Fibroblast of mammary gland (primary cell): ENCODE results near the gene SGTA.
"Not testable (repeated sequence)": the region's sequence is repeated elsewhere in the genome, so short reads cannot be mapped to it uniquely, and the experiment has no call there.

Source experiments
- DNase-seq: peaks from one replicate; pipeline ENCODE4 v3.0.0-alpha.2; 2010; ENCODE audit warnings: low read depth
- H3K4me3 ChIP-seq: 2 replicates; pipeline ENCODE4 v1.5.1; 2011; ENCODE audit warnings: low read depth, mild to moderate bottlenecking, low read length, moderate library complexity; ENCODE audit not compliant: control insufficient read depth
- CTCF ChIP-seq: conservative IDR thresholded peaks from 2 replicates; pipeline ENCODE4 v1.5.1; 2011; ENCODE audit warnings: low read depth, low read length, inconsistent platforms; ENCODE audit not compliant: control insufficient read depth, insufficient read depth

SGTA gene

GRCh38 chr19:2716275-2716650 is 66.8 kb downstream of the SGTA start:
- no peak for DNase-seq
- TF ChIP-seq CTCF = no peak
- no peak overlapping the region for H3K4me3 ChIP-seq

GRCh38 chr19:2715470-2716274 is 67.4 kb downstream of the SGTA start:
- no peak for DNase-seq
- TF ChIP-seq CTCF = no peak
- H3K4me3 ChIP-seq = no peak overlapping the region

- no peak for TF ChIP-seq CTCF
Observed at GRCh38 chr19:2714531-2715269, 68.4 kb downstream of the SGTA start.

GRCh38 chr19:2714102-2714501 is 69.0 kb downstream of the SGTA start:
- not testable (repeated sequence) for DNase-seq, H3K4me3 ChIP-seq

More at GRCh38 chr19:2714531-2715269, 68.4 kb downstream of the SGTA start:
- DNase-seq = no peak
- no peak overlapping the region for H3K4me3 ChIP-seq

GRCh38 chr19:2713170-2713569 is 69.9 kb downstream of the SGTA start:
- DNase-seq, H3K4me3 ChIP-seq: not testable (repeated sequence)

- no peak for TF ChIP-seq CTCF
- no peak for DNase-seq
- no peak overlapping the region for H3K4me3 ChIP-seq
Observed at GRCh38 chr19:2711875-2712205, 71.2 kb downstream of the SGTA start.

- TF ChIP-seq CTCF = no peak
- H3K4me3 ChIP-seq = no peak overlapping the region
- peak; percentile 86 for DNase-seq
Observed at GRCh38 chr19:2711172-2711874, 71.8 kb downstream of the SGTA start.

GRCh38 chr19:2706251-2706650 is 76.8 kb downstream of the SGTA start:
- no peak overlapping the region for H3K4me3 ChIP-seq
- TF ChIP-seq CTCF = no peak
- DNase-seq = no peak
